CMK (cell line): ENCODE results near the gene PSD.

ENCODE experiments used
- DNase-seq: peaks from one replicate; pipeline ENCODE4 v3.0.0-alpha.2; 2010; ENCODE audit warnings: low read depth

Gene PSD

DNA sequence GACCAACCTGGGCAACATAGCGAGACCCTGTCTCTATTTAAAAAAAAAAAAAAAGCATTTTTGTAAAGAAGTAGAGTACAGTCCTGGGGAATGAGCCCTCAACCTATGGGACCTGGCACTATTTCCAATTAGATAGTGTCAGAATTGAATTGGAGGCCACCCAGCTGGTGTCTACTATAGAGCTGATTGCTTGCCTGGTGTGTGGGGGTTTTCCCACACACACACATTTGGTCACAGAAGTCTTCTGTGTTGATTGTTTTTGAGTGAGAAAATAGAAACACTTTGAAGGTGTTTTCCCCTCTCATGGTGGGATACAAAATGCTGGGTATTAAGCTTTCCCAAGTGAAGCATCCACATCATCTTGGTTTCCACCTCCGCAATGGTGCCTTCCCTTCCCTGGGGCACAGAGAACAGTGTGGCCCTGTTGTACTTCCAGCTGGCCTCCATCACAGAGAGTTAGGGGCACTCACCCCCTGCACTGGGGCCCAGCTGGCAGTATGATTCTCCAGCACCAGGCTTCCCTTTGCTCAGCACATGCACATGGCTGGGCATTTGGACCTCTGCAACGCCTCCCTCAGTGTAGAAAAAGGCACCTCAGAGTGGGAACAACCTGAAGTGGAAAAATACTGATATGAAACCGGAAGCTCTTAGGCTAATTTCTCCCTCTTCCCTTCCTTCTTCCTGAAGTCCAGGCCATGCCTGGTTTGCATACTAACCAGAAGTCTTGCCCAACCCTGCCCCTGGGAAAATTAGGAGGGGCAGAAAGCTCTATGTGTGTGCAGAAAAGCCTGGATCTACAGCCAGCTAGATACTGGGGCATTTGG lies 33.8 kb downstream of the PSD start:
- no peak for DNase-seq

GRCh38 chr10:102384053-102384452 lies 34.5 kb downstream of the PSD start:
- DNase-seq, result no peak

GRCh38 chr10:102382871-102383270 lies 35.7 kb downstream of the PSD start:
- no peak for DNase-seq

DNA sequence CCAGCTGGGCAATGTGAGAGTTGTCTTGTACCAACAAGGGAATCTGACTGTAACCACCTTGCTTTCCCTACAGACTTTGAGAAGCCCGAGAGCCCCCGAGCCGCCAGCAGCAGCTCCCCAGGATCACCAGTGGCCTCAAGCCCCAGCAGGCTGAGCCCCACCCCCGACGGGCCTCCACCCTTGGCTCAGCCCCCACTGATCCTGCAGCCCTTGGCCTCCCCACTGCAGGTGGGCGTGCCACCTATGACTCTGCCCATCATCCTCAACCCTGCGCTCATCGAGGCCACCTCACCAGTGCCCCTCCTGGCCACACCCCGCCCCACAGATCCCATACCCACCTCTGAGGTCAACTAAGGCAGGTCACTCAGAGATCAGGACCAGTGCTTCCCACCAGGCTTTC lies 36.6 kb downstream of the PSD start:
- DNase-seq, result no peak

GRCh38 chr10:102379383-102379782 lies 39.2 kb downstream of the PSD start:
- DNase-seq, result no peak

- DNase-seq, result no peak
These were observed 41.7 kb downstream of the PSD start for GRCh38 chr10:102376901-102377300.

- no peak for DNase-seq
These were observed 42.7 kb downstream of the PSD start for GRCh38 chr10:102375867-102376266.

DNA sequence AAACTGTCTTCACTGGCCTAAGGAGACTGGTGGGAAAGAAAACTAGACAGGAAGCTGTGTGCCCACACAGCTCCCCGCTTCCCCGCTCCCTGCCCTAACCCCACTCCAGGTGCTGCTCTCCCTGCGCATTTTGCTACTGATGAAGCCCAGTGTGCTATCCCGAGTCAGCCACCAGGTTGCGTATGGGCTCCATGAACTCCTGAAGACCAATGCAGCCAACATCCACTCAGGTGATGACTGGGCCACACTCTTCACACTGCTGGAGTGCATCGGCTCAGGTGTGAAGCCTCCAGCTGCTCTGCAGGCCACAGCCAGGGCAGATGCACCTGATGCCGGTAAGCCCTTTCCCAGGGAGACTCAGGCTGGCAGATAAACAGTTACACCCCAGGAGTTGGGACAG lies 43.3 kb downstream of the PSD start:
- no peak for DNase-seq

DNA sequence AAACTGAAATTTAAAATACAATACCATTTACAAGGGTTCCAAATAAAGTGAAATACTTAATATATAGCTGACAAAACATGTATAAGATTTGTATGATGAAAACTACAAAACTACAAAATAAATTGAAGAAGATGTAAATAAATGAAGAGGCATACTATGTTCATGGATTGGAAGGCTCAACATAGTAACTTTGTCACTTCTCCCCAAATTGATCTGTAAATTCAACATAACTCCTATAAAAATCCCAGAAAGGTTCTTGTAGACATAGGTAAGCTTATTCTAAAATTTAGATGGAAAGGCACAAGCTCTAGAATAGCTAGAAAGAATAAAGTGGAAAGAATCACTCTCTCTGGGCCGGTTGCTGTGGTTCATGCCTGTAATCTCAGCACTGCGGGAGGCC lies 47.3 kb downstream of the PSD start:
- DNase-seq, result no peak

DNA sequence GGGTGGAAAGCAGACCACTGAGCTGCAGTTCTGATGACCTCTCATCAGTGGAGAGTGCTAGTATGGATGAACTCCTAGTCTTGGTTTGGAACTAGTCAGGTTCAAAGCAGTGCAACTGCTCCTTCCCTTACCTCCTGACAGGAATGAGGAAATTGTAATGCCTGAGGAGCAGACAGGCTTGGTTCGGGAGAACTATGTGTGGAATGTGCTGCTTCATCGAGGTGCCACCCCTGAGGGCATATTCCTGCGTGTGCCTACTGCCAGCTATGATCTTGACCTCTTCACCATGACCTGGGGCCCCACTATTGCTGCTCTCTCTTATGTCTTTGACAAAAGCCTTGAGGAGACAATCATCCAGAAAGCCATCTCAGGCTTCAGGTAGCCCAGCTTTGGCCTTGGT lies 50.5 kb downstream of the PSD start:
- DNase-seq, result no peak

GRCh38 chr10:102367441-102367840 lies 51.1 kb downstream of the PSD start:
- no peak for DNase-seq

DNA sequence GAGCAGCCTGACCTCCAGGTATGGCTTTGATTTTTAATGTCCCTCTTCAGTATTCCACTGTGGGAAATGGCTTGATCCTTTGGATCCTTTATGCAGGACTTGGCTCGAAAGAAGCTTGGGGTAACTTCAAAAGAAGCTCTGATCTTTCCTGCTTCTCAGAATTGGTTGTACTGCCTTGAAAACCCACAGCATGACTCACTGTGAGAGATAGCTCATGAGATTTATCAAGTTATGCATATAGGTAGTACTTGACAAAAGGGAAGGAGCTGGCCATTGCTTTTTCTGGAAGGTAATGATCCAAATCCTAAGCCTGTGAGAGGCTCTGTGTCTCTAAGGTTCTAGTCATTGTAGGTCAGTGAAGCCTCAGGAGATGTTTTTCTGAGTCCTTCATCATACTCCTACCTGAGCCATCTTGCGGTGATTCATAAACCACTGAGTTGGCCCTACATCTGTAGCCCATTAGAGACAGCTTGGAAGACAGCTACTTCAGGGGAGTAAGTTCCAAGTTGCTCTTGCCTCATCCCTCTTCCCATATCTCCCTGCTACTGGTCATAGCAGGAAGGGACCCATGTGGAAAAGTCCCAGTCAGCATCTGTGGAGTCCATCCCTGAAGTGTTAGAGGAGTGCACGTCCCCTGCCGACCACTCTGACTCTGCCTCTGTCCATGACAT lies 59.7 kb downstream of the PSD start:
- DNase-seq, result no peak

- no peak for DNase-seq
These were observed 64.1 kb downstream of the PSD start for GRCh38 chr10:102354451-102354850.
